SK-N-SH treated with all-trans-retinoic acid at 6 μM for 48 hours (cell line): ENCODE measurements around the gene ATG10.

Experiments
- ATAC-seq: fragments of 200-7000 bp; cut with Tn5 transposase; 3 replicates; pipeline ENCODE4 v1.9.1; 2020; ENCODE audit warnings: mild to moderate bottlenecking, moderate library complexity
- ARNTL ChIP-seq: fragments of 450-650 bp; formaldehyde crosslinking; IDR thresholded peaks from 2 replicates; pipeline ENCODE4 v1.5.0; 2020; ENCODE audit warnings: low read depth, mild to moderate bottlenecking, moderate library complexity, borderline replicate concordance
- BACH2 ChIP-seq: fragments of 250-450 bp; sonication (Bioruptor Pico); IDR thresholded peaks from 2 replicates; pipeline ENCODE4 v1.9.0; 2021; ENCODE audit warnings: mild to moderate bottlenecking, borderline replicate concordance
- CREB5 ChIP-seq: fragments of 250-450 bp; sonication (Bioruptor Pico); IDR thresholded peaks from 2 replicates; pipeline ENCODE4 v1.5.1; 2020; ENCODE audit warnings: low read depth, mild to moderate bottlenecking, moderate library complexity
- CSDC2 ChIP-seq: fragments of 250-450 bp; sonication (Bioruptor Pico); IDR thresholded peaks from 2 replicates; pipeline ENCODE4 v1.5.0; 2020; ENCODE audit warnings: mild to moderate bottlenecking, moderate library complexity
- GLIS3 ChIP-seq: fragments of 250-450 bp; sonication (Bioruptor Pico); IDR thresholded peaks from 2 replicates; pipeline ENCODE4 v1.5.0; 2020; ENCODE audit warnings: mild to moderate bottlenecking, moderate library complexity
- ISL1 ChIP-seq: fragments of 250-450 bp; sonication (Bioruptor Pico); IDR thresholded peaks from 2 replicates; pipeline ENCODE4 v2.1.2; 2022; ENCODE audit warnings: mild to moderate bottlenecking, moderate library complexity
- OSR1 ChIP-seq: fragments of 250-450 bp; sonication (Bioruptor Pico); IDR thresholded peaks from 2 replicates; pipeline ENCODE4 v1.8.0; 2022; ENCODE audit warnings: moderate library complexity, mild to moderate bottlenecking, inconsistent platforms
- POU6F1 ChIP-seq: fragments of 250-450 bp; sonication (Bioruptor Pico); IDR thresholded peaks from 2 replicates; pipeline ENCODE4 v1.8.0; 2021; ENCODE audit warnings: low read depth, mild to moderate bottlenecking, moderate library complexity, borderline replicate concordance
- PPARA ChIP-seq: fragments of 250-450 bp; sonication (Bioruptor Pico); IDR thresholded peaks from 2 replicates; pipeline ENCODE4 v1.5.0; 2020; ENCODE audit warnings: mild to moderate bottlenecking, borderline replicate concordance
- RARB ChIP-seq: fragments of 250-450 bp; sonication (Bioruptor Pico); IDR thresholded peaks from 2 replicates; pipeline ENCODE4 v1.8.0; 2021; ENCODE audit warnings: mild to moderate bottlenecking, moderate library complexity
- SNAI2 ChIP-seq: fragments of 250-450 bp; sonication (Bioruptor Pico); IDR thresholded peaks from 2 replicates; pipeline ENCODE4 v1.5.0; 2020; ENCODE audit warnings: mild to moderate bottlenecking, moderate library complexity
- TCF4 ChIP-seq: fragments of 250-450 bp; sonication (Bioruptor Pico); IDR thresholded peaks from 2 replicates; pipeline ENCODE4 v1.8.0; 2021; ENCODE audit warnings: mild to moderate bottlenecking, moderate library complexity, borderline replicate concordance
- TOX ChIP-seq: fragments of 250-450 bp; sonication (Bioruptor Pico); IDR thresholded peaks from 2 replicates; pipeline ENCODE4 v1.8.0; 2021; ENCODE audit warnings: mild to moderate bottlenecking, moderate library complexity, borderline replicate concordance
- ZC3H10 ChIP-seq: fragments of 250-450 bp; sonication (Bioruptor Pico); IDR thresholded peaks from 2 replicates; pipeline ENCODE4 v1.5.1; 2021; ENCODE audit warnings: mild to moderate bottlenecking, moderate library complexity
- ZFP3 ChIP-seq: fragments of 250-450 bp; sonication (Bioruptor Pico); IDR thresholded peaks from 2 replicates; pipeline ENCODE4 v1.5.0; 2020; ENCODE audit warnings: mild to moderate bottlenecking, moderate library complexity
- ZFP30 ChIP-seq: fragments of 450-650 bp; formaldehyde crosslinking; IDR thresholded peaks from 2 replicates; pipeline ENCODE4 v1.5.0; 2022; ENCODE audit warnings: mild to moderate bottlenecking, moderate library complexity
- ZNF565 ChIP-seq: fragments of 450-650 bp; formaldehyde crosslinking; conservative IDR thresholded peaks from 2 replicates; pipeline ENCODE4 v1.5.0; 2020; ENCODE audit warnings: low read depth, mild to moderate bottlenecking, moderate library complexity
- ZNF70 ChIP-seq: fragments of 450-650 bp; formaldehyde crosslinking; IDR thresholded peaks from 2 replicates; pipeline ENCODE4 v1.5.0; 2020; ENCODE audit warnings: mild to moderate bottlenecking, moderate library complexity
- ZNF8 ChIP-seq: fragments of 450-650 bp; formaldehyde crosslinking; IDR thresholded peaks from 2 replicates; pipeline ENCODE4 v1.5.0; 2020; ENCODE audit warnings: mild to moderate bottlenecking, moderate library complexity
- TF ChIP-seq, protein P1 (sequence below): fragments of 250-450 bp; sonication (Bioruptor Pico); IDR thresholded peaks from 2 replicates; pipeline ENCODE4 v1.5.1; 2021; ENCODE audit warnings: mild to moderate bottlenecking, moderate library complexity
- TF ChIP-seq, protein P2 (sequence below): fragments of 250-450 bp; sonication (Bioruptor Pico); IDR thresholded peaks from 2 replicates; pipeline ENCODE4 v1.8.0; 2020; ENCODE audit warnings: mild to moderate bottlenecking, moderate library complexity, borderline replicate concordance
- TF ChIP-seq, protein P3 (sequence below): fragments of 250-450 bp; sonication (Bioruptor Pico); IDR thresholded peaks from 2 replicates; pipeline ENCODE4 v1.5.0; 2020; ENCODE audit warnings: mild to moderate bottlenecking, moderate library complexity

Gene ATG10

GRCh38 chr5:82091617-82092016, 119.8 kb downstream of the ATG10 start:
- no peak for ATAC-seq
- TF ChIP-seq CSDC2 (no peak), ISL1 (no peak), BACH2 (CRISPR knock-in tag) (no peak), ZNF565 (no peak), TOX (CRISPR knock-in tag) (no peak), OSR1 (CRISPR knock-in tag) (no peak), ZNF8 (CRISPR knock-in tag) (no peak), ZNF70 (CRISPR knock-in tag) (no peak), CREB5 (no peak), SNAI2 (no peak)
- TF ChIP-seq, protein P1, sequence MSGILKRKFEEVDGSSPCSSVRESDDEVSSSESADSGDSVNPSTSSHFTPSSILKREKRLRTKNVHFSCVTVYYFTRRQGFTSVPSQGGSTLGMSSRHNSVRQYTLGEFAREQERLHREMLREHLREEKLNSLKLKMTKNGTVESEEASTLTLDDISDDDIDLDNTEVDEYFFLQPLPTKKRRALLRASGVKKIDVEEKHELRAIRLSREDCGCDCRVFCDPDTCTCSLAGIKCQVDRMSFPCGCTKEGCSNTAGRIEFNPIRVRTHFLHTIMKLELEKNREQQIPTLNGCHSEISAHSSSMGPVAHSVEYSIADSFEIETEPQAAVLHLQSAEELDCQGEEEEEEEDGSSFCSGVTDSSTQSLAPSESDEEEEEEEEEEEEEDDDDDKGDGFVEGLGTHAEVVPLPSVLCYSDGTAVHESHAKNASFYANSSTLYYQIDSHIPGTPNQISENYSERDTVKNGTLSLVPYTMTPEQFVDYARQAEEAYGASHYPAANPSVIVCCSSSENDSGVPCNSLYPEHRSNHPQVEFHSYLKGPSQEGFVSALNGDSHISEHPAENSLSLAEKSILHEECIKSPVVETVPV (CRISPR knock-in tag), result no peak

DNA sequence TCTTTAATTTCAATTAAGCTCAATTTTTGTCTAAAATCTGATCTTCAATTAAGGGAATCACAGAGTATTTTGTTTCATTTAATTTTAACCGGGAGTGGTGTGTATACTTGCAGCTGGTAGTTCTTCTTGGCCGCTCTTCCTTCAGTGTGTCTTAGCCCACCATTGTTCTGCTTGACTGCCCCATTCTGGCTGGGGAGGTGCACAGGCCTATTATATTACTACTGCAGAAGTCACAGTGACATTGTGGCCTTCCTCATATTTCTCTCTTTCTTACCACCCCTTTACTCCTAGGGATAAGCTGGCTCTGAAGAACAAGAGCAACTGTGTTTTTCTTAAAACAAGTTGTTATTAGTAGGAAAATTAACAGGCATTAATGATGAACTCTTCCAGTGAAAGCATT, 123.7 kb downstream of the ATG10 start:
- TF ChIP-seq ZNF565, result no peak
- TF ChIP-seq ZC3H10, result no peak
- no peak for TF ChIP-seq PPARA (CRISPR knock-in tag)
- TF ChIP-seq RARB, result no peak
- no peak for TF ChIP-seq TCF4 (CRISPR knock-in tag)
- no peak for TF ChIP-seq ISL1
- no peak for TF ChIP-seq ZFP3 (CRISPR knock-in tag)
- no peak for TF ChIP-seq CSDC2
- no peak for TF ChIP-seq CREB5
- no peak for TF ChIP-seq ARNTL (CRISPR knock-in tag)
- TF ChIP-seq, protein P2, sequence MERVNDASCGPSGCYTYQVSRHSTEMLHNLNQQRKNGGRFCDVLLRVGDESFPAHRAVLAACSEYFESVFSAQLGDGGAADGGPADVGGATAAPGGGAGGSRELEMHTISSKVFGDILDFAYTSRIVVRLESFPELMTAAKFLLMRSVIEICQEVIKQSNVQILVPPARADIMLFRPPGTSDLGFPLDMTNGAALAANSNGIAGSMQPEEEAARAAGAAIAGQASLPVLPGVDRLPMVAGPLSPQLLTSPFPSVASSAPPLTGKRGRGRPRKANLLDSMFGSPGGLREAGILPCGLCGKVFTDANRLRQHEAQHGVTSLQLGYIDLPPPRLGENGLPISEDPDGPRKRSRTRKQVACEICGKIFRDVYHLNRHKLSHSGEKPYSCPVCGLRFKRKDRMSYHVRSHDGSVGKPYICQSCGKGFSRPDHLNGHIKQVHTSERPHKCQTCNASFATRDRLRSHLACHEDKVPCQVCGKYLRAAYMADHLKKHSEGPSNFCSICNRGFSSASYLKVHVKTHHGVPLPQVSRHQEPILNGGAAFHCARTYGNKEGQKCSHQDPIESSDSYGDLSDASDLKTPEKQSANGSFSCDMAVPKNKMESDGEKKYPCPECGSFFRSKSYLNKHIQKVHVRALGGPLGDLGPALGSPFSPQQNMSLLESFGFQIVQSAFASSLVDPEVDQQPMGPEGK, result no peak
- no peak for ATAC-seq

DNA sequence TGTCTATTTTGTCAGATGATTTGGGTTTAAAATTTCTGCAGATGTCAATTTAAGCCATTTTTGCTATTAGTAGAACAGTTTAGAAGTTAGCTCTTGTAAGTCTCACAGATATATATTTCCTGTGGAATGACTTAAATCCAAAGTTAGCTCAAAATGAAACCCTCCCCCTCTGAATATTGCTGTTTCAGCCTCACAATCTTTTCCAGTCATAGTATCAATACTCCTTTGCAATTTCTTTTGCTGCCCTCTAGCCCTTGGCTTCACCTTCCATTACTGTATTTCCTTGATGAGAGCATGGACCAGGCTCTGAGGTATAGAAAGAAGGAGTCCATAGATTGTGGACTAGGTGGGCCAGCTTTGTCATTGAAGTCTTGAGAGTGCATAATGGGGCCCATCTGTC, 124.4 kb downstream of the ATG10 start:
- TF ChIP-seq, protein P2, result no peak
- TF ChIP-seq CSDC2 (no peak), ZFP30 (CRISPR knock-in tag) (no peak), PPARA (CRISPR knock-in tag) (no peak), SNAI2 (no peak), ZC3H10 (no peak), GLIS3 (no peak), ZNF70 (CRISPR knock-in tag) (no peak), ARNTL (CRISPR knock-in tag) (no peak), POU6F1 (CRISPR knock-in tag) (no peak), ZNF8 (CRISPR knock-in tag) (no peak), ZNF565 (no peak), ISL1 (no peak), RARB (no peak), TOX (CRISPR knock-in tag) (no peak)
- TF ChIP-seq, protein P3, sequence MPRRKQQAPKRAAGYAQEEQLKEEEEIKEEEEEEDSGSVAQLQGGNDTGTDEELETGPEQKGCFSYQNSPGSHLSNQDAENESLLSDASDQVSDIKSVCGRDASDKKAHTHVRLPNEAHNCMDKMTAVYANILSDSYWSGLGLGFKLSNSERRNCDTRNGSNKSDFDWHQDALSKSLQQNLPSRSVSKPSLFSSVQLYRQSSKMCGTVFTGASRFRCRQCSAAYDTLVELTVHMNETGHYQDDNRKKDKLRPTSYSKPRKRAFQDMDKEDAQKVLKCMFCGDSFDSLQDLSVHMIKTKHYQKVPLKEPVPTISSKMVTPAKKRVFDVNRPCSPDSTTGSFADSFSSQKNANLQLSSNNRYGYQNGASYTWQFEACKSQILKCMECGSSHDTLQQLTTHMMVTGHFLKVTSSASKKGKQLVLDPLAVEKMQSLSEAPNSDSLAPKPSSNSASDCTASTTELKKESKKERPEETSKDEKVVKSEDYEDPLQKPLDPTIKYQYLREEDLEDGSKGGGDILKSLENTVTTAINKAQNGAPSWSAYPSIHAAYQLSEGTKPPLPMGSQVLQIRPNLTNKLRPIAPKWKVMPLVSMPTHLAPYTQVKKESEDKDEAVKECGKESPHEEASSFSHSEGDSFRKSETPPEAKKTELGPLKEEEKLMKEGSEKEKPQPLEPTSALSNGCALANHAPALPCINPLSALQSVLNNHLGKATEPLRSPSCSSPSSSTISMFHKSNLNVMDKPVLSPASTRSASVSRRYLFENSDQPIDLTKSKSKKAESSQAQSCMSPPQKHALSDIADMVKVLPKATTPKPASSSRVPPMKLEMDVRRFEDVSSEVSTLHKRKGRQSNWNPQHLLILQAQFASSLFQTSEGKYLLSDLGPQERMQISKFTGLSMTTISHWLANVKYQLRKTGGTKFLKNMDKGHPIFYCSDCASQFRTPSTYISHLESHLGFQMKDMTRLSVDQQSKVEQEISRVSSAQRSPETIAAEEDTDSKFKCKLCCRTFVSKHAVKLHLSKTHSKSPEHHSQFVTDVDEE (CRISPR knock-in tag), result no peak
- TF ChIP-seq, protein P1 (CRISPR knock-in tag), result no peak

More for the DNA sequence above, 124.4 kb downstream of the ATG10 start:
- no peak for ATAC-seq
